Stimulated activated CD8-positive, alpha-beta memory T cell treated with anti-CD3 and anti-CD28 coated beads, Interleukin-15, amount 100 ng/mL, for 4 hours (primary cell): ENCODE data around the gene IGF2R.
A peak's percentile ranks its signal among the peaks of the same experiment; 100 is the strongest.

Experiments
- DNase-seq, 2 donors: peaks; one replicate each; pipeline ENCODE4 v3.0.0-alpha.2; 2020; ENCODE audit warnings: low read depth in 2 of 2

IGF2R gene

GRCh38 chr6:159976686-159977254, 7.9 kb downstream of the IGF2R start:
- DNase-seq = no peak

GRCh38 chr6:159977255-159977903, 8.5 kb downstream of the IGF2R start:
- no peak for DNase-seq

GRCh38 chr6:159977904-159978268, 9.0 kb downstream of the IGF2R start:
- no peak for DNase-seq

- no peak for DNase-seq
Measured at GRCh38 chr6:159978291-159979135, 9.6 kb downstream of the IGF2R start.

GRCh38 chr6:159979136-159979874, 10.4 kb downstream of the IGF2R start:
- DNase-seq = peak; percentile 55 to 58

GRCh38 chr6:159980474-159980873, 11.6 kb downstream of the IGF2R start:
- DNase-seq = no peak

- no peak for DNase-seq
Measured at GRCh38 chr6:159981071-159981402, 12.2 kb downstream of the IGF2R start.

GRCh38 chr6:159981403-159982245, 12.7 kb downstream of the IGF2R start:
- no peak for DNase-seq

- DNase-seq = no peak
Measured at GRCh38 chr6:159982731-159983506, 14.0 kb downstream of the IGF2R start.

- no peak for DNase-seq
Measured at GRCh38 chr6:159983641-159984080, 14.8 kb downstream of the IGF2R start.

- DNase-seq = no peak
Measured at GRCh38 chr6:159984268-159984786, 15.4 kb downstream of the IGF2R start.

- DNase-seq = no peak
Measured at GRCh38 chr6:159985296-159985945, 16.5 kb downstream of the IGF2R start.

GRCh38 chr6:159988983-159989454, 20.1 kb downstream of the IGF2R start:
- DNase-seq = no peak

- no peak for DNase-seq
Measured at GRCh38 chr6:159989492-159990480, 20.9 kb downstream of the IGF2R start.

- DNase-seq = no peak
Measured at GRCh38 chr6:159992366-159992765, 23.5 kb downstream of the IGF2R start.

- DNase-seq = no peak
Measured at GRCh38 chr6:159995405-159995804, 26.5 kb downstream of the IGF2R start.

GRCh38 chr6:159996087-159996622, 27.3 kb downstream of the IGF2R start:
- no peak for DNase-seq
